NCI-H1694 (cell line): ENCODE results near the gene C10orf53.

ENCODE experiments used
- DNase-seq: peaks from one replicate; lab custom pipeline; 2025; lab: John Stamatoyannopoulos, UW

Gene C10orf53

GRCh38 chr10:49679480-49679893, at the start of gene C10orf53:
C10orf53 (plus strand) TSS chr10:49679651; CDS start chr10:49679698, 47 bp downstream.
- no peak for DNase-seq

- DNase-seq, result no peak
Observed at GRCh38 chr10:49631975-49632374, 47.5 kb upstream of the C10orf53 start.

GRCh38 chr10:49632406-49633317, 46.8 kb upstream of the C10orf53 start:
- DNase-seq, result no peak

DNA sequence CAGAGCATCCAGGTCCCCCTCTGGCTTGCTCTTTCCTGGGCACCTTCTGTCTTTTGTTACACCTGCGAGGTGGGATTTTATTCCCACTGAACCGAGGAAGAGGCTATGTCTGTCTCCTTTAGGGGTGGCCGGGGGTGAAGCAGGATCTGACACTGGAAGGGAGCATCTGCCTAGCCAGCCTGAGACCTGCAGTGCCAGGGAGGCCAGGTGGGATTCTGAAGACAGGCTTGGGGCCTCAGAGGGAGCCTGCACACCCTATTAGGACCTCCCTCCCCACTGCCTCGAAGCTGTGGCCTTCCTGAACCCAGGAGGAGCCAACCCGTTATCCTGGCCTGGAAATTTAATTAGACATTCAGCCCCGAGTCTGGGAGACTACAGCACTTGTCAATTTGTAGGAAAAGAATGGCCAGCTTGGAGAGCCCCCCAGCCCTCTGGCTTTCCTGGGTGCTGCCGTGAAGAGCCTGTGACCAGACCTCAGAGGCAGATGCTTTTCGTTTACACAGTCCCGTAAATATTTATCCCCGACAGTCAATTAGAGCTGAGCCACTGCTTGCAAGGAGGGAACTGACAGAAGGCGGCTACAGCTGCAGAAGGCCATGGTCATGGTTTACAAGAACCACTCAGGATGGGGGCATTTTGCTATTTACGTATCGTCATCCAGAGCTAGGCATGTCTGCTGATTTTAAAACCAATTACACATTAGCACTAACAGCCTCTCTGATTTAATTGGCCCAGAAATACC, 46.0 kb upstream of the C10orf53 start:
- DNase-seq, result peak; percentile 77

GRCh38 chr10:49634069-49634660, 45.3 kb upstream of the C10orf53 start:
- peak; percentile 66 for DNase-seq

DNA sequence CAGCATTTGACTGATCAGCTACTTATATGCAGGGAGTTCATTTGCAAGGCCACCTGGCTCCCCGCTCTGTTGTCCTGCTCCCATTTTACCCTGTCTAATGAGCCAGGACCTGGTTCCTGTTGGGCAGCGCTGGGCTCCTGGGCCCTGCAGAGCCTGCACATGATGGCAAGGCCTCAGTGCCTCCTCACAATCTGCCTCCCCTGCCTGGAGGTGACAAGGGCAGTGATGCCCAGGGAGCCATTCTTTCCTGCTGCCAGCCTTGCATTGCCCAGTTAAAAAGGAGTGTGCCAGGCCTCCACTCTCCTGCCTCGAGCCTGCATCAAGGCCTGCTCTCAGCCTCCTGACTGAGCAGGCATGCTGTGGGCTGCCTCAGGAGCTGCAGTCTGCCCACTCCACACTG, 37.1 kb upstream of the C10orf53 start:
- DNase-seq, result no peak

DNA sequence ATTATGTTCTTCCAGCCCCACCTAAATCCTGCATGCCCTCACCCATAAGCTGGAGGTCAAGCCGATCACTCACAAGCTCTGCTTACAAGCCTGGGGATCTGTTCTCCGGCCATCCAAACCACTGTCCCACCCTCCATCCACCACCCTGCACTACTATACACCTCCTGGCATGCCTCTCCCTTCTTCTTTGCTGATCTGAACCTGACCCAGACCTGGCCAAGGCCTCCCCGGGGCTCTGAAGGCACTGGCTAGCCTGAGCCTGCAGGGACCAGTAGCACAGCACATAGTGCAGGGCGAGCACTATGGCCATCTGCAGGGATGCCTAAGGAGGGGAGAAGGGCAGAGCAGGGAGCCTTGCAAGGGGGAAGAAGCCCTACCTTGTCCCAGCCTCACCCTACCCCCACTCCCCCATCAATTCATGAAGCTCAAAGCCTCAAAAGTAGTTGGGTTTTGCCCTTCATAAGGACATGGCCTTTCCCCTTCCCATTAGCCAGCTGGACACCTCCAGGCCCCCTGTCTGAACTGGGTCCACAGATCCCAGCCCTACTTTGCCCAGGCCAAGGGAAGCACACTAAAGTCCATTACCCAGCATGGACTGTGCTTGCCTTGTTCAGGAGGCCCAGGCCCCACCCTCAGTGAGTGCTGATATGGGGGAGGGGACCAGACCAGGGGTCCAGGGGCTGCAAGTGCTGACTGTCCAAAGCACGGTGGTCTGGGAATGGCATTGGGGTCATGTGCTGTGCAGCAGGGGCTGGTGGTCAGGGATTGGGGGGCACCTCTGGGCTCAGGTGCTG, 36.0 kb upstream of the C10orf53 start:
- DNase-seq, result no peak

DNA sequence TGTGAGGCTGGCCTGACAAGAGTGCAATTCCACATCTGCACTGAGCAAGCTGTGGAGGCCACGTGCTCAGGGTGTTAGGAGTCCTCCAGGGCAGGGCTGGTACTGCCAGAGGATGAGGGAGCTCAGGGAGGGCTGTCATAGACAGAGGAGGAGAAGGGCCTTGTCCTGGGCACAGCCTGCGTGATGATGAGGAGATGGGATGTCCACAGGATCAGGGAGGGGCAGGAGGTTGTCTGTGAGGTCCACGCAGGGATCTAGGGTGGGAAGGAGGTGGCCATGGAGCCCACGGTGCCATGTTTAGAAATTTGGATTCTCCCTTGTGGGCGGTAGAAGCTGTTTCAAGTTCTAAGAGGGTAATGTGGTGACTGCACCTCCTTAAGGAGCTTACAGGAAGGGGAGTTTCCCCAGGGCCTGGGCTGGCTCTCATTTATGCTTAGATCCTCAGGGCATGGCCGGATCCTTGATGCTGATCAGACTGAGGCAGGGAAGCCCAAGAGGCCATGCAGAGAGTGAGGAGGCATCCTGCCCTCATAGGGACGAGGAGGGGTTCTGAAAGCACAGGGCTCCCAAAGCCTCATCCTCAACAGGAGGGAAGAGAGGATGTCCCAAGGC, 35.3 kb upstream of the C10orf53 start:
- DNase-seq, result no peak

DNA sequence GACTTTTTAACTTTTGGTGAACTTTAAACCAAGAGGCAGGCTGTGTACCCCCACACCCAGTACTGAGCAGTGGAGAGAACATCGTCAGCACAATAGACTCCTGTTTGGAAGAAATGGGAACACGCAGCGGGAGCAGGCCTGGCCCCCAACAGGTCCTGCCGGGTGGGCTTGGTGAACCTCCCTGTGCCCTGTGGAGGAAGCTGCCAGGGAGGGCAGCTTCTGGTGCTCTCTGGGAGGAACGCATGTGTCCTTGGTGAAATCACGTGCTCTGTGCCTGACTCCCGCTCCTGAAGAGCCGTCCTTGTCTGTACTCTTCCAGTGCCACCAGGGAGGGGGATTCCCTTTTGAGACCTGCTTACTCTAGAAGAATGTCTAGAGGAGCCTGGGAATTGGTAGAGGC, 34.0 kb upstream of the C10orf53 start:
- DNase-seq, result no peak

GRCh38 chr10:49645871-49646870, 33.3 kb upstream of the C10orf53 start:
- DNase-seq, result no peak

- no peak for DNase-seq
Observed at GRCh38 chr10:49647554-49647953, 31.9 kb upstream of the C10orf53 start.

DNA sequence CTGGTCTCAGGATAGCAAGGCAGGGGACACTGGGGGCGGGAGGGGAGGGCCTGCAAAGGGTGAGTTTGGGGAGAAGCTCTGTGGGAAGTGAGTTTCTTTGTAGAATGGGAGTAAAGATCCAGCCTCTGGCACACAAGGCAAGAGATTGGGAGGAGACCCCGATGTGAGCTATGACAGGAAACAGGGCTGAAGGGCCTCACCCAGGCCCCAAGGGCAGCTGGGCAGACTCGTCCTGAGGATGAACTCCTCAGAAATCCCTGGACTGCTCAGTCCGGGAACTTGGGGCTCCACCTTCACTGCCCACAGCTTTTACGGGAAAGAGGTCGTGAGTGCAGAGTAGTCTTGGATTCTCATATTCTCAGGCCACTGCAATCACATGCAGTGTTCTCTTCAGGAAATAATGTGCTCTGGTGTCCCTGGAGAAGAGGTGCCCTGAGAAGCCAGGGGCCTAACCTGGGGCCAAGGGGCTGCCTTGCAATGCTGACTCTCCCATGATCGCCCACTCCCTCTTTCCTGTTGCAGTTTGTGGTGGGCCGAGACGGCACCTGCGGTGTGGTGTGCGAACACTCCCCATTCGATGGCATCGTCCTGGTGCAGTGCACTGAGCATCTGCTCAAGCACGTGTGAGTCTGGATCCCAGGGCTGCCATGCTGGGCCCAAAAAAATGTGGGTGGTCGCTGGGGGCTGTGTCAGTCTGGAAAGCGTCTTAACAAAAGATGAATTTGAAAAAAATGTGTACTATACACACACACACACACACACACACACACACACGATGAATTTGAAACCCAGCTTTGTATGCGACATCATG, 31.3 kb upstream of the C10orf53 start:
- DNase-seq, result no peak

- DNase-seq, result no peak
Observed at GRCh38 chr10:49649294-49649693, 30.2 kb upstream of the C10orf53 start.

- no peak for DNase-seq
Observed at GRCh38 chr10:49649936-49650723, 29.3 kb upstream of the C10orf53 start.

DNA sequence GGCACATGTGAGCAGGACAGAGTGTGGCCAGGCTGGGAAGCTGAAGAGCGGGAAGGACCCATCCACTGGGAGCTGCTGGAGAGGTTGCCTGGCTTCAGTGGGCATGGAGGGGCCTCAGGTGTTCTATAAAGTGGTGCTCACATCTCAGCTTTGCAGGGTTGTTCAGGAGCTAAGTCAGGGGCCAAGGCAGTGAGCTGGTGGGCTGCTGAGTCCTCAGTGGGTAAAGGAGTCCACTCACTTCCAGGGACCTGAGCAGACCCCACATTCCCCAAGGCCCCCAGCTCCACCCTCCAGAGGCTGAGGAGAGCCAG, 28.8 kb upstream of the C10orf53 start:
- DNase-seq, result no peak

- DNase-seq, result no peak
Observed at GRCh38 chr10:49651039-49651835, 28.2 kb upstream of the C10orf53 start.

DNA sequence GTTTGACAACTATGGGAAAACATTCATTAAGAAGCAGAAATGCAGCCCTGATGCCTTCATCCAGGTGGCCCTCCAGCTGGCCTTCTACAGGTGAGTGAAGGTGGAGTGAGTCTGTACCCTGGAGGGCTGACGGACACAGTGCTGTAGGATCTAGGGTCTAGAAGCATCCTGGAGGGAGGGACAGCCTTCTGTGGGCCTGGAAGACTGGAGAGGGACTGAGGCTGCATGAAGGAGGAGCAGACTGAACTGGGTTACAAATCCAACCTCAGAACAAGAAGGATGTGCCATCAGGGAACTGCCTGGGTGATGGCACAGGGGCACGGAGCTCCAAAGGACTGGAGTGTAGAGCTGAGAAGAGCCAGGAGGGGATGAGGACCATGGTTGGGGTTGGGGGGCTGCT, 27.5 kb upstream of the C10orf53 start:
- no peak for DNase-seq
